ENCODE results near the gene SERTM1.

GRCh38 chr13:36712770-36713169, 39.0 kb downstream of the SERTM1 start:
- TF ChIP-seq, protein P1, sequence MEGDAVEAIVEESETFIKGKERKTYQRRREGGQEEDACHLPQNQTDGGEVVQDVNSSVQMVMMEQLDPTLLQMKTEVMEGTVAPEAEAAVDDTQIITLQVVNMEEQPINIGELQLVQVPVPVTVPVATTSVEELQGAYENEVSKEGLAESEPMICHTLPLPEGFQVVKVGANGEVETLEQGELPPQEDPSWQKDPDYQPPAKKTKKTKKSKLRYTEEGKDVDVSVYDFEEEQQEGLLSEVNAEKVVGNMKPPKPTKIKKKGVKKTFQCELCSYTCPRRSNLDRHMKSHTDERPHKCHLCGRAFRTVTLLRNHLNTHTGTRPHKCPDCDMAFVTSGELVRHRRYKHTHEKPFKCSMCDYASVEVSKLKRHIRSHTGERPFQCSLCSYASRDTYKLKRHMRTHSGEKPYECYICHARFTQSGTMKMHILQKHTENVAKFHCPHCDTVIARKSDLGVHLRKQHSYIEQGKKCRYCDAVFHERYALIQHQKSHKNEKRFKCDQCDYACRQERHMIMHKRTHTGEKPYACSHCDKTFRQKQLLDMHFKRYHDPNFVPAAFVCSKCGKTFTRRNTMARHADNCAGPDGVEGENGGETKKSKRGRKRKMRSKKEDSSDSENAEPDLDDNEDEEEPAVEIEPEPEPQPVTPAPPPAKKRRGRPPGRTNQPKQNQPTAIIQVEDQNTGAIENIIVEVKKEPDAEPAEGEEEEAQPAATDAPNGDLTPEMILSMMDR (IDR thresholded peaks at IDR 0.05) = no peak
- TF ChIP-seq FOXK1 (CRISPR knock-in tag; IDR thresholded peaks at IDR 0.05) = no peak
- TF ChIP-seq MYBL2 (CRISPR knock-in tag; IDR thresholded peaks at IDR 0.05) = no peak
- no peak for TF ChIP-seq RELA (CRISPR knock-in tag; IDR thresholded peaks at IDR 0.05; ENCODE audit: borderline replicate concordance)
- TF ChIP-seq MAX (CRISPR knock-in tag; IDR thresholded peaks at IDR 0.05) = no peak
- TF ChIP-seq, protein P2, sequence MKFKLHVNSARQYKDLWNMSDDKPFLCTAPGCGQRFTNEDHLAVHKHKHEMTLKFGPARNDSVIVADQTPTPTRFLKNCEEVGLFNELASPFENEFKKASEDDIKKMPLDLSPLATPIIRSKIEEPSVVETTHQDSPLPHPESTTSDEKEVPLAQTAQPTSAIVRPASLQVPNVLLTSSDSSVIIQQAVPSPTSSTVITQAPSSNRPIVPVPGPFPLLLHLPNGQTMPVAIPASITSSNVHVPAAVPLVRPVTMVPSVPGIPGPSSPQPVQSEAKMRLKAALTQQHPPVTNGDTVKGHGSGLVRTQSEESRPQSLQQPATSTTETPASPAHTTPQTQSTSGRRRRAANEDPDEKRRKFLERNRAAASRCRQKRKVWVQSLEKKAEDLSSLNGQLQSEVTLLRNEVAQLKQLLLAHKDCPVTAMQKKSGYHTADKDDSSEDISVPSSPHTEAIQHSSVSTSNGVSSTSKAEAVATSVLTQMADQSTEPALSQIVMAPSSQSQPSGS (CRISPR knock-in tag; IDR thresholded peaks at IDR 0.05; ENCODE audit: borderline replicate concordance, low read depth) = no peak
- no peak for TF ChIP-seq ELF4 (CRISPR knock-in tag; IDR thresholded peaks at IDR 0.05; ENCODE audit: low read depth)
- TF ChIP-seq, protein P3, sequence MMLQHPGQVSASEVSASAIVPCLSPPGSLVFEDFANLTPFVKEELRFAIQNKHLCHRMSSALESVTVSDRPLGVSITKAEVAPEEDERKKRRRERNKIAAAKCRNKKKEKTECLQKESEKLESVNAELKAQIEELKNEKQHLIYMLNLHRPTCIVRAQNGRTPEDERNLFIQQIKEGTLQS (CRISPR knock-in tag; conservative IDR thresholded peaks at IDR 0.05) = no peak
- TF ChIP-seq CREM (CRISPR knock-in tag; IDR thresholded peaks at IDR 0.05) = no peak
- no peak for TF ChIP-seq FOXP4 (CRISPR knock-in tag; IDR thresholded peaks at IDR 0.05)
- TF ChIP-seq GABPB1 (CRISPR knock-in tag; IDR thresholded peaks at IDR 0.05) = no peak
- no peak for TF ChIP-seq ZNF263 (CRISPR knock-in tag; IDR thresholded peaks at IDR 0.05; ENCODE audit: low read depth)

Data from WTC11 (cell line).